WTC11 (cell line): ENCODE results near the gene HAGHL. TPM values are rescaled to one million over a fixed set of nuclear protein-coding genes. Genes with fewer than 3 reads are reported as not detected.
A peak's percentile ranks its signal among the peaks of the same experiment; 100 is the strongest.

Experiments
- ATAC-seq: fragments of 200-7000 bp; cut with Tn5 transposase; 2 replicates; pipeline ENCODE4 v1.10.0; 2021; ENCODE audit warnings: mild to moderate bottlenecking, moderate library complexity
- CTCF ChIA-PET: fragments of 300-600 bp; sonication (Branson Sonifier 250); formaldehyde crosslinking; loops from one replicate; lab custom pipeline; 2021; ENCODE audit warnings: antibody characterized with exemption; lab: Charles Lee
- POLR2A ChIA-PET: fragments of 350-600 bp; sonication (Branson Sonifier 250); formaldehyde crosslinking; loops from one replicate; lab custom pipeline; 2021; ENCODE audit warnings: antibody characterized with exemption; lab: Charles Lee
- DNase-seq: peaks from one replicate; pipeline ENCODE4 v3.0.0; 2021; ENCODE audit warnings: low spot score
- H3K27ac Mint-ChIP-seq: 2 replicates; pipeline ENCODE4 v1.8.0; 2021; ENCODE audit warnings: mixed read lengths
- H3K27me3 Mint-ChIP-seq: 2 replicates; pipeline ENCODE4 v1.8.0; 2021; ENCODE audit warnings: low read depth, mild to moderate bottlenecking, moderate library complexity, mixed read lengths
- H3K36me3 Mint-ChIP-seq: 2 replicates; pipeline ENCODE4 v1.8.0; 2021; ENCODE audit warnings: mixed read lengths
- H3K4me1 Mint-ChIP-seq: 2 replicates; pipeline ENCODE4 v1.8.0; 2022; ENCODE audit warnings: mixed read lengths
- H3K4me3 Mint-ChIP-seq: 2 replicates; pipeline ENCODE4 v1.8.0; 2021; ENCODE audit warnings: mild to moderate bottlenecking, moderate library complexity, mixed read lengths
- H3K9me3 Mint-ChIP-seq: 2 replicates; pipeline ENCODE4 v1.8.0; 2021; ENCODE audit warnings: mixed read lengths
- CREM ChIP-seq: sonication (generic); formaldehyde crosslinking; IDR thresholded peaks from 2 replicates; pipeline ENCODE4 v1.8.1; 2022; ENCODE audit warnings: mild to moderate bottlenecking, missing genetic modification reagents, moderate library complexity
- FOXJ3 ChIP-seq: sonication (generic); formaldehyde crosslinking; IDR thresholded peaks from 2 replicates; pipeline ENCODE4 v1.9.0; 2021; ENCODE audit warnings: missing genetic modification reagents, mild to moderate bottlenecking, borderline replicate concordance
- GABPB1 ChIP-seq: sonication (generic); formaldehyde crosslinking; IDR thresholded peaks from 2 replicates; pipeline ENCODE4 v1.8.1; 2023; ENCODE audit warnings: mild to moderate bottlenecking, missing genetic modification reagents
- MXD4 ChIP-seq: fragments of 250-450 bp; sonication (Bioruptor Pico); IDR thresholded peaks from 2 replicates; pipeline ENCODE4 v1.8.0; 2021; ENCODE audit warnings: mild to moderate bottlenecking, moderate library complexity, borderline replicate concordance
- NR3C1 ChIP-seq: sonication (generic); formaldehyde crosslinking; conservative IDR thresholded peaks from 2 replicates; pipeline ENCODE4 v1.8.1; 2023; ENCODE audit warnings: low read depth, mild to moderate bottlenecking, missing genetic modification reagents
- ZNF263 ChIP-seq: sonication (generic); formaldehyde crosslinking; IDR thresholded peaks from 2 replicates; pipeline ENCODE4 v1.8.1; 2022; ENCODE audit warnings: low read depth, mild to moderate bottlenecking, moderate library complexity, missing genetic modification reagents
- total RNA-seq: library from RNA; stranded (reverse); gene quantifications from 3 replicates; pipeline ENCODE4 v1.2.3, GENCODE V29; 2021
- TF ChIP-seq, protein P1 (sequence below): fragments of 250-450 bp; sonication (Bioruptor Pico); conservative IDR thresholded peaks from 2 replicates; pipeline ENCODE4 v1.9.0; 2021; ENCODE audit warnings: mild to moderate bottlenecking
- TF ChIP-seq, protein P2 (sequence below): sonication (generic); formaldehyde crosslinking; IDR thresholded peaks from 2 replicates; pipeline ENCODE4 v1.8.1; 2022; ENCODE audit warnings: mild to moderate bottlenecking, moderate library complexity, missing genetic modification reagents
- TF ChIP-seq, protein P3 (sequence below): sonication (generic); formaldehyde crosslinking; conservative IDR thresholded peaks from 2 replicates; pipeline ENCODE4 v1.8.1; 2022; ENCODE audit warnings: mild to moderate bottlenecking, missing genetic modification reagents
- TF ChIP-seq, protein P4 (sequence below): sonication (generic); formaldehyde crosslinking; IDR thresholded peaks from 2 replicates; pipeline ENCODE4 v1.8.1; 2023; ENCODE audit warnings: mild to moderate bottlenecking, missing genetic modification reagents, moderate library complexity
- TF ChIP-seq, protein P5 (sequence below): sonication (generic); formaldehyde crosslinking; IDR thresholded peaks from 2 replicates; pipeline ENCODE4 v1.8.1; 2022; ENCODE audit warnings: low read depth, mild to moderate bottlenecking, moderate library complexity, missing genetic modification reagents, borderline replicate concordance
- TF ChIP-seq, protein P6 (sequence below): sonication (generic); formaldehyde crosslinking; IDR thresholded peaks from 2 replicates; pipeline ENCODE4 v1.8.0; 2022; ENCODE audit warnings: mild to moderate bottlenecking, missing genetic modification reagents

The HAGHL gene
- total RNA-seq, 1 experiment from 2014 or later, result 41.7 TPM

DNA sequence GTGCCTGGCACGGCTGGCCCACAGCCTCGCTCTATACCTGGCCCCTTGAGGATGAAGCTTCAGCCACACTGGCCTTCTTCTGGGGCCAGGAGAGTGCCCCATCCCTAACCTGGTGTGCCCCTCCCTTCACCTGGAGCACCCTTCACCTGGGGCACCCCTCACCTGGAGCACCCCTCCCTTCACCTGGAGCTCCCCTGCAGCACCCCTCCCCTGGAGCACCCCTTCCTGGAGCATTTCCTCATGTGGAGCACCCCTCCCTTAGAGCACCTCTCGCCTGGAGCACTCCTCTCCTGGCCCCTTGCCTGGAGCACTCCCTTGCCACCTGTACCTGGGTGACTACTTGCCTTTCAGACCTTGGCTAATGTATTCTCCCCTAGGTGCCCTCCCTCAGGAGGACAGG is 18.9 kb upstream of the HAGHL start:
- Mint-ChIP-seq H3K27ac (no peak overlapping the region), H3K4me3 (no peak overlapping the region), H3K27me3 (peaks cover 67% of the 10 kb centered on the region), H3K4me1 (no peaks in the 10 kb centered on the region; the same call in 1 of the 2 replicates), H3K36me3 (no peaks in the 10 kb centered on the region), H3K9me3 (no peaks in the 10 kb centered on the region)
- ChIA-PET CTCF (interaction anchor here (0.6 to 3.4 kb wide), 7 partner anchors 12 to 80 kb away, joined by 3 to 23 read pairs (median 7); partner anchors contain the start of genes ANTKMT, CHTF18, CIAO3 and RPUSD1), POLR2A (no interaction called here)
- DNase-seq (no peak), ATAC-seq (no peak)
- peak; percentile 59; the same call in 1 of the 2 replicates for TF ChIP-seq ZNF263 (CRISPR knock-in tag)
- TF ChIP-seq, protein P1, sequence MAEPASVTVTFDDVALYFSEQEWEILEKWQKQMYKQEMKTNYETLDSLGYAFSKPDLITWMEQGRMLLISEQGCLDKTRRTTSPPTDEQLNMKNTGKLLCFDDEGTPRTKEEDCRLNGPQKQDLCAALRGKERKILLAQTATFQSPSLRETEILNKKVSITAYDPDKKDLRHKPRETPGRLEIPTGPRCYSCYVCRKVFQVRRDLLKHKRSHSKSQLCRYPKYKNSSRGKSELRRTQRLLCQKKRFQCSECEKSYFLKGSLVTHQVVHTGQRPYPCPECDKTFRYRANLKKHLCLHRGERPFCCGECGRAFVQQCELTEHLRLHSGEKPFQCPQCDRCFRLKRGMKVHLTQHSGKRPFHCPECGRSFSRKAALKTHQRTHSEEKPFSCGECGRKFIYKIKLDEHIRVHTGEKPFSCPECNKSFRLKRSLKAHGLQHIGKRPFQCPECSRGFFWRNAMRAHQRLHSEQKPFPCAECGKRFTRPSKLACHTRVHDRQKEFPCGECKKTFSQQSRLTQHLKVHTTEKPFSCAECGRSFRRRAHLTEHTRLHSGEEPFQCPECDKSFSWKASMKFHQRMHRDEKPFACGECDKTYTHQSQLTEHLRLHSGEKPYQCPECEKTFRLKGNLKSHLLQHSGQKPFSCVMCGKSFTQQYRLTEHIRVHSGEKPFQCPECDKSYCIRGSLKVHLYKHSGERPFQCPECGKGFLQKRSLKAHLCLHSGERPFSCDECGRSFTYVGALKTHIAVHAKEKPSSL (CRISPR knock-in tag), result no peak

DNA sequence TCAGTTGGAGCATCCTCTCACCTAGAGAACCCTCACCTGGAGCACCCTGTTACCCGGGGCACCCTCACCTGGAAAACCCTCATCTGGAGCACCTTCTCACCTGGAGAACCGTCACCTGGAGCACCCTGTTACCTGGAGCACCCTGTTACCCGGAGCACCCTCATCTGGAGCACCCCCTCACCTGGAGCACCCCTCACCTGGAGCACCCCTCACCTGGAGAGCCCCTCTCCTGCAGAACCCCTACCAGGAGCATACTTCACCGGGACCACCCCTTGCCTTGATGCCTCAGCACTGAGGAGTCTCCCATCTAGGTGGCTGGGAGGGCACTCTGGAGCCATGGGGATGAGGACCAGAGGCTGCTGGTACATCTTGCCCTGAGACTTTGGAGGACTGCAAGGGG is 17.9 kb upstream of the HAGHL start:
- no peaks in the 10 kb centered on the region for H3K36me3 Mint-ChIP-seq
- ChIA-PET POLR2A (interaction anchor here (0.6 to 1.5 kb wide), 2 partner anchors 11 to 40 kb away, joined by 3 read pairs; no protein-coding TSS in a partner anchor), CTCF (interaction anchor here (1.0 to 3.4 kb wide), 8 partner anchors 11 to 79 kb away, joined by 3 to 23 read pairs (median 8); partner anchors contain the start of genes ANTKMT, CHTF18, CIAO3 and RHBDL1)
- DNase-seq (no peak), ATAC-seq (no peak)
- H3K4me3 Mint-ChIP-seq, result no peak overlapping the region
- no peaks in the 10 kb centered on the region; the same call in 1 of the 2 replicates for H3K4me1 Mint-ChIP-seq
- peaks cover 63% of the 10 kb centered on the region for H3K27me3 Mint-ChIP-seq
- H3K9me3 Mint-ChIP-seq, result no peaks in the 10 kb centered on the region
- TF ChIP-seq GABPB1 (no peak), ZNF263 (CRISPR knock-in tag) (peak; percentile 63; the same call in 1 of the 2 replicates)
- TF ChIP-seq, protein P2, sequence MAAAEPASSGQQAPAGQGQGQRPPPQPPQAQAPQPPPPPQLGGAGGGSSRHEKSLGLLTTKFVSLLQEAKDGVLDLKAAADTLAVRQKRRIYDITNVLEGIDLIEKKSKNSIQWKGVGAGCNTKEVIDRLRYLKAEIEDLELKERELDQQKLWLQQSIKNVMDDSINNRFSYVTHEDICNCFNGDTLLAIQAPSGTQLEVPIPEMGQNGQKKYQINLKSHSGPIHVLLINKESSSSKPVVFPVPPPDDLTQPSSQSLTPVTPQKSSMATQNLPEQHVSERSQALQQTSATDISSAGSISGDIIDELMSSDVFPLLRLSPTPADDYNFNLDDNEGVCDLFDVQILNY (CRISPR knock-in tag), result no peak
- no peak overlapping the region for H3K27ac Mint-ChIP-seq

DNA sequence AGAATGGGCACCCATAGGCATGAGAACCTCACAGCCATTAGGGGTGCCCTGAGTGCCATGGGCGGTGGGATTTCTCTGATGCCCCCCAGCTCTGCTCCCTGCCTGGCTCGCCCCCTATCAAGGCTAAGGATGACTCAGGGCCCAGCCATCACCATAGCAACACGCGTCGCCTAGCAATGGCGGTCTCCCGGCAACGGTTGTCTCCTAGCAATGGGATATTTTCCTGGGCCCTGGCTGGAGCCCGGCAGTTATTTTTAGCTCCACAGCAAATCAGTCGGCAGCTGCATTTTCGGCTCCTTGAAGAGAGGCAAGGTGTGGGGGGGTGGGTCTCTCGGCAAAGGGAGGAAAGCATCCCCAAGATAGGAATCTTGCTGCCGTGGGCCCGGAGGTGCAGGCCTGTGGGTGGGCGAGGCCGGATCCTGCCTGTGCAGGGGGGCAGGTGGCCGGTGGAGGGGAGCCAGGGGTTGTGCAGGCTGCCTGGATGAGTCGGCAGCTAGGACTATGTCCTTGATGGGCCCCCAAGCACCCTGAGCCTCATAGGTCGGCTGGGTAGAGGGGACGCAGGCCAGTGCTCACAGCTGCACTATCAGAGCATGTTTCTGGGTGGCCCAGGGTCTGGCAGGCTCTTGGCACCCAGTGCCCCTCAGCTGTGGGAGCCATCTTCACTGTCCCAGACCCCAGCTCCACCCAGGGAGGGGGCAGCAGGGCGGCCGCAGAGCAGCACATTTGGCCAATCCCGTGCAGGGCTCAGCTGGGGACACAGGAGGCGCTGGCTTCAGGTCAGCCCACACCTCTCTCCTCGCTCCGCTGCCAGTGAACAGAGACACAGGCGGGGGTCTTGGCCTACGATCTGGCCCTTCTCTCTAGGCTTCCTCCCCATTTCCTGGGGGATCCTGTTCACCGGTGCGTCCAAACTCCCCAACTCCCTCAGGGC is 17.1 kb upstream of the HAGHL start:
- CTCF ChIA-PET, result interaction anchor here (0.7 to 8.8 kb wide), 13 partner anchors 11 to 348 kb away, joined by 3 to 90 read pairs (median 7); partner anchors contain the start of genes ANTKMT, CCDC78, CHTF18 and CIAO3
- H3K9me3 Mint-ChIP-seq, result no peaks in the 10 kb centered on the region
- DNase-seq, result peak; percentile 69
- H3K4me3 Mint-ChIP-seq, result no peak overlapping the region
- TF ChIP-seq ZNF263 (CRISPR knock-in tag), result no peak
- TF ChIP-seq, protein P3, sequence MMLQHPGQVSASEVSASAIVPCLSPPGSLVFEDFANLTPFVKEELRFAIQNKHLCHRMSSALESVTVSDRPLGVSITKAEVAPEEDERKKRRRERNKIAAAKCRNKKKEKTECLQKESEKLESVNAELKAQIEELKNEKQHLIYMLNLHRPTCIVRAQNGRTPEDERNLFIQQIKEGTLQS (CRISPR knock-in tag), result no peak
- no peak for TF ChIP-seq CREM (CRISPR knock-in tag)
- no peak for TF ChIP-seq FOXJ3 (CRISPR knock-in tag)
- POLR2A ChIA-PET, result interaction anchor here (0.6 to 1.5 kb wide), 2 partner anchors 10 to 39 kb away, joined by 3 read pairs; no protein-coding TSS in a partner anchor
- no peak for ATAC-seq
- no peaks in the 10 kb centered on the region; the same call in 1 of the 2 replicates for H3K4me1 Mint-ChIP-seq
- H3K27ac Mint-ChIP-seq, result no peak overlapping the region
- H3K36me3 Mint-ChIP-seq, result no peaks in the 10 kb centered on the region
- peaks cover 61% of the 10 kb centered on the region for H3K27me3 Mint-ChIP-seq

DNA sequence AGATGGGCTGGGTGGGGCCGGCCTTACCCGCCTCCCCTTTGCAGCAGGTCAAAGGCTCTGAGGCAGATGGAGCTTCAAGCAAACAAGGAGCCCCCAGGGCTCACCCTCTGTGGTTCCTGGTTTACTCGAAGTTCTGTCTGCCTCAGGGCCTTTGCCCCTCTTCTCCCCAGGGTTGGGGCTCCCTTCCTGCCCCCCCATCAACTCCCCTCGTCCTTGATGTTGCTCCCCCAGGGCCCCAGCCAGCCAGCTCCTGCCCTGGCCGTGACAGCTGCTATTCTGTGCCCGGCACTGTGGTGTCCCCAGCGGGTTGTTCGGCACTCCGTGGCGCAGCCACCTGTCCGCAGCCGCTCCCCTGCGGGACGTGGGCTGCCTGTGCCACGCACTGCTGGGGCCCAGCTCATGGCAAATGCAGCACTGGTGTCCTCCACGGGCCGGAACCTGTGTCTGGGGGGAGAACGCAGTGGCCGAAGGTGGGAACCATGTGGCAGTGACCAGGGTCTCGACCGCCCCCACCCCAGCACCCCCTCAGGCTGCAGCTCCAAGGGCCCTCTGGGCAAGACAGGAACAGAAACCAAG is 16.3 kb upstream of the HAGHL start:
- no peaks in the 10 kb centered on the region for H3K9me3 Mint-ChIP-seq
- DNase-seq (no peak), ATAC-seq (no peak)
- H3K36me3 Mint-ChIP-seq, result no peaks in the 10 kb centered on the region
- no peak overlapping the region for H3K27ac Mint-ChIP-seq
- no peaks in the 10 kb centered on the region; the same call in 1 of the 2 replicates for H3K4me1 Mint-ChIP-seq
- TF ChIP-seq MXD4 (CRISPR knock-in tag) (no peak), CREM (CRISPR knock-in tag) (no peak), NR3C1 (CRISPR knock-in tag) (no peak)
- TF ChIP-seq, protein P4, sequence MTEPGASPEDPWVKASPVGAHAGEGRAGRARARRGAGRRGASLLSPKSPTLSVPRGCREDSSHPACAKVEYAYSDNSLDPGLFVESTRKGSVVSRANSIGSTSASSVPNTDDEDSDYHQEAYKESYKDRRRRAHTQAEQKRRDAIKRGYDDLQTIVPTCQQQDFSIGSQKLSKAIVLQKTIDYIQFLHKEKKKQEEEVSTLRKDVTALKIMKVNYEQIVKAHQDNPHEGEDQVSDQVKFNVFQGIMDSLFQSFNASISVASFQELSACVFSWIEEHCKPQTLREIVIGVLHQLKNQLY, result no peak
- TF ChIP-seq, protein P5, sequence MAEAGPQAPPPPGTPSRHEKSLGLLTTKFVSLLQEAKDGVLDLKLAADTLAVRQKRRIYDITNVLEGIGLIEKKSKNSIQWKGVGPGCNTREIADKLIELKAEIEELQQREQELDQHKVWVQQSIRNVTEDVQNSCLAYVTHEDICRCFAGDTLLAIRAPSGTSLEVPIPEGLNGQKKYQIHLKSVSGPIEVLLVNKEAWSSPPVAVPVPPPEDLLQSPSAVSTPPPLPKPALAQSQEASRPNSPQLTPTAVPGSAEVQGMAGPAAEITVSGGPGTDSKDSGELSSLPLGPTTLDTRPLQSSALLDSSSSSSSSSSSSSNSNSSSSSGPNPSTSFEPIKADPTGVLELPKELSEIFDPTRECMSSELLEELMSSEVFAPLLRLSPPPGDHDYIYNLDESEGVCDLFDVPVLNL (CRISPR knock-in tag), result no peak
- TF ChIP-seq, protein P6, sequence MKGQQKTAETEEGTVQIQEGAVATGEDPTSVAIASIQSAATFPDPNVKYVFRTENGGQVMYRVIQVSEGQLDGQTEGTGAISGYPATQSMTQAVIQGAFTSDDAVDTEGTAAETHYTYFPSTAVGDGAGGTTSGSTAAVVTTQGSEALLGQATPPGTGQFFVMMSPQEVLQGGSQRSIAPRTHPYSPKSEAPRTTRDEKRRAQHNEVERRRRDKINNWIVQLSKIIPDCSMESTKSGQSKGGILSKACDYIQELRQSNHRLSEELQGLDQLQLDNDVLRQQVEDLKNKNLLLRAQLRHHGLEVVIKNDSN, result no peak
- TF ChIP-seq, all 79 proteins: peak for 0
- CTCF ChIA-PET, result interaction anchor here (0.7 to 8.8 kb wide), 10 partner anchors 10 to 347 kb away, joined by 3 to 90 read pairs (median 8); partner anchors contain the start of genes ANTKMT, CCDC78, CHTF18 and CIAO3
- Mint-ChIP-seq H3K4me3 (no peak overlapping the region), H3K27me3 (peaks cover 61% of the 10 kb centered on the region)
- POLR2A ChIA-PET, result interaction anchor here (0.5 to 1.5 kb wide), 2 partner anchors 10 to 14 kb away, joined by 3 read pairs; no protein-coding TSS in a partner anchor
